HepG2 (cell line): ENCODE measurements around the gene SYT13. TPM values are rescaled to one million over a fixed set of nuclear protein-coding genes. Genes with fewer than 3 reads are reported as not detected.

Source experiments
- ATAC-seq: fragments of 200-7000 bp; cut with Tn5 transposase; 3 replicates; pipeline ENCODE4 v1.9.1; 2020; ENCODE audit warnings: mild to moderate bottlenecking, moderate library complexity
- BruUV-seq: library from RNA; stranded (reverse); fragments of 400-500 nt; replicated peaks from 2 replicates; lab custom pipeline; 2021; lab: Mats Ljungman, UMichigan
- CTCF ChIA-PET: fragments of 300-600 bp; formaldehyde crosslinking; extraction: SDS; loops from one replicate; lab custom pipeline; 2021; ENCODE audit warnings: low total read pairs, inconsistent platforms, low intra/inter-chr PET ratio; lab: Yijun Ruan, JAX
- POLR2A ChIA-PET: fragments of 350-600 bp; sonication (Branson Sonifier 250); formaldehyde crosslinking; loops from one replicate; lab custom pipeline; 2020; ENCODE audit warnings: antibody characterized with exemption, inconsistent platforms; lab: Yijun Ruan, JAX
- DNase-seq: peaks from one replicate; pipeline ENCODE4 v3.0.0-alpha.2; 2015; ENCODE audit warnings: low spot score
- FAIRE-seq: peaks from 3 replicates; lab custom pipeline; 2011; peaks lifted over from hg19 to GRCh38; lab: Jason Lieb, UNC
- H2AFZ ChIP-seq: one replicate; pipeline ENCODE4 v1.6.1; 2011; ENCODE audit warnings: low read length, inconsistent platforms
- H3K27ac ChIP-seq: fragments of 300-600 bp; 3 replicates; pipeline ENCODE4 v1.8.0; 2011; ENCODE audit warnings: mixed run types, mild to moderate bottlenecking, mixed read lengths, low read length, inconsistent platforms; ENCODE audit not compliant: insufficient read depth; ENCODE audit errors: extremely low read length
- H3K27me3 ChIP-seq, 2 experiments: fragments of 200-600 bp in 1 of 2; 2 replicates in 1 of 2; 3 replicates in 1 of 2; pipeline versions ENCODE4 v1.6.0 to v1.8.0; 2011; ENCODE audit warnings: low read length in 2 of 2, mild to moderate bottlenecking in 2 of 2, moderate library complexity in 2 of 2, inconsistent platforms in 1 of 2; ENCODE audit not compliant: insufficient read depth in 2 of 2, control insufficient read depth in 1 of 2
- H3K36me3 ChIP-seq, 2 experiments: fragments of 200-600 bp in 1 of 2; replicated peaks in 1 of 2; 2 replicates in 1 of 2; 3 replicates in 1 of 2; pipeline versions ENCODE4 v1.5.1 to v1.8.0; 2011; ENCODE audit warnings: low read length in 2 of 2, inconsistent platforms in 1 of 2; ENCODE audit not compliant: insufficient read depth in 2 of 2, control insufficient read depth in 1 of 2
- H3K4me1 ChIP-seq: 2 replicates; pipeline ENCODE4 v1.5.1; 2012; ENCODE audit warnings: low read length, inconsistent platforms; ENCODE audit not compliant: insufficient read depth
- H3K4me2 ChIP-seq: 2 replicates; pipeline ENCODE4 v1.6.0; 2011; ENCODE audit warnings: low read depth, low read length, inconsistent platforms
- H3K4me3 ChIP-seq, 3 experiments: fragments of 200-600 bp in 1 of 3; sonication (generic), shearing (Covaris generic) in 1 of 3; replicated peaks in 1 of 3; 2 replicates each; pipeline ENCODE4 v1.5.1; 2011 to 2016; ENCODE audit warnings: low read length in 3 of 3, inconsistent platforms in 2 of 3, low read depth in 2 of 3, mild to moderate bottlenecking in 2 of 3, control low read depth in 1 of 3, mixed read lengths in 1 of 3; ENCODE audit not compliant: insufficient read depth in 1 of 3
- H3K79me2 ChIP-seq: one replicate; pipeline ENCODE4 v1.6.1; 2011; ENCODE audit warnings: low read length, inconsistent platforms; ENCODE audit not compliant: insufficient read depth
- H3K9ac ChIP-seq: 2 replicates; pipeline ENCODE4 v1.6.0; 2011; ENCODE audit warnings: mild to moderate bottlenecking, low read depth, low read length, inconsistent platforms; ENCODE audit not compliant: insufficient read depth
- H3K9me3 ChIP-seq: 2 replicates; pipeline ENCODE4 v1.5.1; 2012; ENCODE audit warnings: mild to moderate bottlenecking, low read length
- H4K20me1 ChIP-seq: 2 replicates; pipeline ENCODE4 v1.6.0; 2011; ENCODE audit warnings: inconsistent platforms, mild to moderate bottlenecking, low read length, moderate library complexity; ENCODE audit not compliant: insufficient read depth
- ELK4 ChIP-seq: sonication (generic); formaldehyde crosslinking; IDR thresholded peaks from 2 replicates; pipeline ENCODE4 v1.9.0; 2021; ENCODE audit warnings: missing genetic modification reagents, borderline replicate concordance
- ERF ChIP-seq: IDR thresholded peaks from 2 replicates; pipeline ENCODE4 v1.6.1; 2018; ENCODE audit warnings: missing biosample characterization, missing genetic modification reagents
- KIAA2018 ChIP-seq: sonication (generic); formaldehyde crosslinking; IDR thresholded peaks from 2 replicates; pipeline ENCODE4 v1.5.0; 2020; ENCODE audit warnings: mild to moderate bottlenecking, missing genetic modification reagents, borderline replicate concordance
- KLF6 ChIP-seq: IDR thresholded peaks from 2 replicates; pipeline ENCODE4 v1.8.0; 2016; ENCODE audit warnings: missing biosample characterization, missing genetic modification reagents
- SAFB2 ChIP-seq: sonication (generic); formaldehyde crosslinking; IDR thresholded peaks from 2 replicates; pipeline ENCODE4 v1.5.1; 2020; ENCODE audit warnings: missing genetic modification reagents, low read depth, mild to moderate bottlenecking, borderline replicate concordance
- SIN3A ChIP-seq: IDR thresholded peaks from 2 replicates; pipeline ENCODE4 v1.6.1; 2011; ENCODE audit warnings: low read depth, mild to moderate bottlenecking, control low read depth, low read length, borderline replicate concordance
- ZBTB37 ChIP-seq: sonication (generic); formaldehyde crosslinking; IDR thresholded peaks from 2 replicates; pipeline ENCODE4 v1.4.0; 2020; ENCODE audit warnings: mild to moderate bottlenecking, missing genetic modification reagents
- ZNF234 ChIP-seq: sonication (generic); formaldehyde crosslinking; conservative IDR thresholded peaks from 2 replicates; pipeline ENCODE4 v1.5.1; 2020; ENCODE audit warnings: mild to moderate bottlenecking, missing genetic modification reagents
- ZNF30 ChIP-seq: sonication (generic); formaldehyde crosslinking; IDR thresholded peaks from 2 replicates; pipeline ENCODE4 v1.5.0; 2020; ENCODE audit warnings: mild to moderate bottlenecking, missing genetic modification reagents
- ZNF331 ChIP-seq: sonication (generic); formaldehyde crosslinking; IDR thresholded peaks from 2 replicates; pipeline ENCODE4 v1.4.0; 2020; ENCODE audit warnings: missing genetic modification reagents
- ZNF607 ChIP-seq: sonication (generic); formaldehyde crosslinking; IDR thresholded peaks from 2 replicates; pipeline ENCODE4 v1.5.1; 2020; ENCODE audit warnings: missing genetic modification reagents, mild to moderate bottlenecking, borderline replicate concordance
- WGBS: methylation state at CpG from one replicate; pipeline ENCODE4 v1.1.6; 2017; ENCODE audit warnings: low lambda C conversion rate; 5-methylcytosine and 5-hydroxymethylcytosine counted together
- in situ Hi-C: cut with HindIII; loops from 2 replicates; pipeline ENCODE4 v1.10.0; 2017; ENCODE audit warnings: low pct_unique_long_range_greater_than_20kb; ENCODE audit not compliant: extremely low pct_ligation_motif_present
- intact Hi-C: fragments of 100-400 bp; cut with micrococcal nuclease; formaldehyde crosslinking; loops from one replicate; pipeline ENCODE4 v1.10.0; 2022; ENCODE audit not compliant: unreplicated experiment
- polyA plus RNA-seq, 8 experiments: library from polyadenylated mRNA; depleted of rRNA in 3 of 8; stranded (reverse) in 7 of 8; unstranded in 1 of 8; fragments of >200 nt; fragmentation: Illumina TruSeq in 4 of 8; extraction: Trizol in 4 of 8; gene quantifications; 2 replicates each; pipeline versions ENCODE4 v1.2.1 to v1.2.3, GENCODE V29; 2011 to 2016; ENCODE audit warnings: low read depth in 4 of 8, missing spikeins in 1 of 8, mixed read lengths in 1 of 8; ENCODE audit not compliant: insufficient read depth in 1 of 8
- total RNA-seq, 5 experiments: library from RNA; depleted of rRNA; stranded (reverse); fragments of >200 nt; fragmentation: Illumina TruSeq; extraction: Trizol; gene quantifications; 2 replicates each; pipeline ENCODE4 v1.2.3, GENCODE V29; 2016; ENCODE audit warnings: low read depth in 1 of 5
- TF ChIP-seq, protein P1 (sequence below): sonication (generic); formaldehyde crosslinking; IDR thresholded peaks from 2 replicates; pipeline ENCODE4 v1.4.0; 2020; ENCODE audit warnings: missing genetic modification reagents

SYT13 gene
- total and polyA plus RNA-seq, 2 of the 13 experiments (the other 11 are each of a cell fraction or from before 2014, with no cell fraction given), result 0.02 to 0.13 TPM

DNA sequence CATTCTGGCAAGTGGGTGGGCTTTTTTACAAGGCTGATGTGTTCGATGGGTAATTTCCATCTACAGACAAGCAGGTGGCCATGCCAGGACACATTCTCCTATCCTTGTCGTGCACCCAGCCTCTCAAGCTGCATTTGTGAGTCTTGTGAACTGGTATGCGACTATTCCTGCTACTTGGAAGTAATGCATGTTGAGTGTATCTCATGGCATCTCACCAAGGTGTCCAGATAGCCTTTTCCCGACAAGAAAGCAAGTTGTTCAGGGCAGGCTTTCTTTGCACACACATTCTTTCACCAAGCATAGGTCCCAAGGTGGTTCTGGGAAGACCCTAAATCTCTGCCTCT is 18.8 kb upstream of the SYT13 start:
- Histone ChIP-seq H3K9ac (no peak overlapping the region), H3K9me3 (no peaks in the 10 kb centered on the region), H3K27me3 (peaks cover 4 to 36% of the 10 kb centered on the region in 2 experiments; a peak in 3 of 5 replicates), H2AFZ (no peak overlapping the region), H3K4me2 (no peak overlapping the region), H3K27ac (no peak overlapping the region), H3K36me3 (no peaks in the 10 kb centered on the region), H3K79me2 (no peaks in the 10 kb centered on the region), H3K4me1 (no peaks in the 10 kb centered on the region), H3K4me3 (no peak overlapping the region), H4K20me1 (no peaks in the 10 kb centered on the region)
- no TSS peak for BruUV-seq
- WGBS, result 0% methylated on average over 4 of the region's 4 CpGs
- FAIRE-seq (no peak), DNase-seq (no peak), ATAC-seq (no peak)
- ChIA-PET CTCF (no interaction called here), POLR2A (no interaction called here)
- intact Hi-C loops (no loop called here), in situ Hi-C loops (no loop called here)
- TF ChIP-seq ZNF331 (CRISPR knock-in tag) (no peak), KLF6 (no peak), SIN3A (no peak), ERF (CRISPR knock-in tag) (no peak), ZBTB37 (CRISPR knock-in tag) (no peak), ZNF234 (CRISPR knock-in tag) (no peak), ELK4 (CRISPR knock-in tag) (no peak), SAFB2 (CRISPR knock-in tag) (no peak), ZNF30 (CRISPR knock-in tag) (no peak), KIAA2018 (no peak), ZNF607 (CRISPR knock-in tag) (no peak)
- TF ChIP-seq, protein P1, sequence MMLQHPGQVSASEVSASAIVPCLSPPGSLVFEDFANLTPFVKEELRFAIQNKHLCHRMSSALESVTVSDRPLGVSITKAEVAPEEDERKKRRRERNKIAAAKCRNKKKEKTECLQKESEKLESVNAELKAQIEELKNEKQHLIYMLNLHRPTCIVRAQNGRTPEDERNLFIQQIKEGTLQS (CRISPR knock-in tag), result no peak
